ENCODE data around the gene ANG. TPM values are rescaled to one million over a fixed set of nuclear protein-coding genes. Genes with fewer than 3 reads are reported as not detected.

ANG gene
- total and polyA plus RNA-seq, 9 of the 15 experiments (the other 6 are each of a cell fraction or from before 2014, with no cell fraction given), result 0.21 to 0.73 (median 0.34) TPM; not detected in 4

DNA sequence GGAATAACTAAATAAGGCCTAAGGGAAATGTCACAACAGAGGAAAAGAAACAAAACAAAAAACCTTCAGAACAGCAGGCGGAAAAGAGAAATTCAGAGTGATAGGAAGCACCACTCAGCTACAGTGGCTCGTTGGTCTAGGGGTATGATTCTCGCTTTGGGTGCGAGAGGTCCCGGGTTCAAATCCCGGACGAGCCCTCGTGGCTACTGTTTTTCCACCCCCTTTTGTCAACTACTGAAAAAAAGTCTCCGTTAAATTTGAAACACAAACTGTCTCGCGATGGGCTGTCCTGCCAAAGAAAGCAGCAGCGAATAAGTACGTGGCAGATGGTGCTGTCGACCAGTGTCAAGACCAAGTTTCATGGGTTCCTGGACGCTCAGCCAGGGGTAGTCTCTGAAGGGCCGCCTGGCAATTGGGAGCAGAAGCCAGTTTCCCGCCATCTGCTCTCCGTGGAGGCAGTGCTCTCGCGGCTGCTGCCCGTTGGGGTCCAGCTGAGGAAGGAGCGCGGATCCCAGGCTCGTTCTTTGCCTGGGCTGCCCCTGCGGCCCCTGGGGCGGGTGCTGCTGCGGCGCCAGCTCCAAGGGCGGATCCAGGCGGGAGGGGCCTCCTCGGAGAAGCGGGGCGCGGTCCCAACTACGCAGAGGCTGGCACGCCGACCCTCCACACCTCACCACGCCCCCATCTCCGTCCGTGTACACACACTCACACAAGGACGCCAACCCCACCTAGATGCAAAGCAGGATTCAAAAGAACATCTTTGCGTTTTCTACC is 4.5 kb upstream of the ANG start, which contains the start of gene RNASE4 (continued):
- TF ChIP-seq, protein P1, sequence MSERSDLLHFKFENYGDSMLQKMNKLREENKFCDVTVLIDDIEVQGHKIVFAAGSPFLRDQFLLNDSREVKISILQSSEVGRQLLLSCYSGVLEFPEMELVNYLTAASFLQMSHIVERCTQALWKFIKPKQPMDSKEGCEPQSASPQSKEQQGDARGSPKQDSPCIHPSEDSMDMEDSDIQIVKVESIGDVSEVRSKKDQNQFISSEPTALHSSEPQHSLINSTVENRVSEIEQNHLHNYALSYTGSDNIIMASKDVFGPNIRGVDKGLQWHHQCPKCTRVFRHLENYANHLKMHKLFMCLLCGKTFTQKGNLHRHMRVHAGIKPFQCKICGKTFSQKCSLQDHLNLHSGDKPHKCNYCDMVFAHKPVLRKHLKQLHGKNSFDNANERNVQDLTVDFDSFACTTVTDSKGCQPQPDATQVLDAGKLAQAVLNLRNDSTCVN (CRISPR knock-in tag; IDR thresholded peaks at IDR 0.05), result no peak
- TF ChIP-seq HDAC8 (tag; IDR thresholded peaks at IDR 0.05), result no peak
- no peak for TF ChIP-seq HIVEP1 (CRISPR knock-in tag; IDR thresholded peaks at IDR 0.05)
- TF ChIP-seq, protein P2, sequence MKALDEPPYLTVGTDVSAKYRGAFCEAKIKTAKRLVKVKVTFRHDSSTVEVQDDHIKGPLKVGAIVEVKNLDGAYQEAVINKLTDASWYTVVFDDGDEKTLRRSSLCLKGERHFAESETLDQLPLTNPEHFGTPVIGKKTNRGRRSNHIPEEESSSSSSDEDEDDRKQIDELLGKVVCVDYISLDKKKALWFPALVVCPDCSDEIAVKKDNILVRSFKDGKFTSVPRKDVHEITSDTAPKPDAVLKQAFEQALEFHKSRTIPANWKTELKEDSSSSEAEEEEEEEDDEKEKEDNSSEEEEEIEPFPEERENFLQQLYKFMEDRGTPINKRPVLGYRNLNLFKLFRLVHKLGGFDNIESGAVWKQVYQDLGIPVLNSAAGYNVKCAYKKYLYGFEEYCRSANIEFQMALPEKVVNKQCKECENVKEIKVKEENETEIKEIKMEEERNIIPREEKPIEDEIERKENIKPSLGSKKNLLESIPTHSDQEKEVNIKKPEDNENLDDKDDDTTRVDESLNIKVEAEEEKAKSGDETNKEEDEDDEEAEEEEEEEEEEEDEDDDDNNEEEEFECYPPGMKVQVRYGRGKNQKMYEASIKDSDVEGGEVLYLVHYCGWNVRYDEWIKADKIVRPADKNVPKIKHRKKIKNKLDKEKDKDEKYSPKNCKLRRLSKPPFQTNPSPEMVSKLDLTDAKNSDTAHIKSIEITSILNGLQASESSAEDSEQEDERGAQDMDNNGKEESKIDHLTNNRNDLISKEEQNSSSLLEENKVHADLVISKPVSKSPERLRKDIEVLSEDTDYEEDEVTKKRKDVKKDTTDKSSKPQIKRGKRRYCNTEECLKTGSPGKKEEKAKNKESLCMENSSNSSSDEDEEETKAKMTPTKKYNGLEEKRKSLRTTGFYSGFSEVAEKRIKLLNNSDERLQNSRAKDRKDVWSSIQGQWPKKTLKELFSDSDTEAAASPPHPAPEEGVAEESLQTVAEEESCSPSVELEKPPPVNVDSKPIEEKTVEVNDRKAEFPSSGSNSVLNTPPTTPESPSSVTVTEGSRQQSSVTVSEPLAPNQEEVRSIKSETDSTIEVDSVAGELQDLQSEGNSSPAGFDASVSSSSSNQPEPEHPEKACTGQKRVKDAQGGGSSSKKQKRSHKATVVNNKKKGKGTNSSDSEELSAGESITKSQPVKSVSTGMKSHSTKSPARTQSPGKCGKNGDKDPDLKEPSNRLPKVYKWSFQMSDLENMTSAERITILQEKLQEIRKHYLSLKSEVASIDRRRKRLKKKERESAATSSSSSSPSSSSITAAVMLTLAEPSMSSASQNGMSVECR (CRISPR knock-in tag; IDR thresholded peaks at IDR 0.05), result 0 out of 2 replicates have a peak, but pooled peaks have one; percentile 32
- no peak for TF ChIP-seq NUFIP1 (IDR thresholded peaks at IDR 0.05; ENCODE audit: partially characterized antibody)
- TF ChIP-seq EWSR1 (IDR thresholded peaks at IDR 0.05; ENCODE audit: borderline replicate concordance, low read depth, partially characterized antibody), result no peak
- TF ChIP-seq ZFX (CRISPR knock-in tag; IDR thresholded peaks at IDR 0.05), result peak; percentile 16; the same call in 1 of the 2 replicates
- TF ChIP-seq, protein P3, sequence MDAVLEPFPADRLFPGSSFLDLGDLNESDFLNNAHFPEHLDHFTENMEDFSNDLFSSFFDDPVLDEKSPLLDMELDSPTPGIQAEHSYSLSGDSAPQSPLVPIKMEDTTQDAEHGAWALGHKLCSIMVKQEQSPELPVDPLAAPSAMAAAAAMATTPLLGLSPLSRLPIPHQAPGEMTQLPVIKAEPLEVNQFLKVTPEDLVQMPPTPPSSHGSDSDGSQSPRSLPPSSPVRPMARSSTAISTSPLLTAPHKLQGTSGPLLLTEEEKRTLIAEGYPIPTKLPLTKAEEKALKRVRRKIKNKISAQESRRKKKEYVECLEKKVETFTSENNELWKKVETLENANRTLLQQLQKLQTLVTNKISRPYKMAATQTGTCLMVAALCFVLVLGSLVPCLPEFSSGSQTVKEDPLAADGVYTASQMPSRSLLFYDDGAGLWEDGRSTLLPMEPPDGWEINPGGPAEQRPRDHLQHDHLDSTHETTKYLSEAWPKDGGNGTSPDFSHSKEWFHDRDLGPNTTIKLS (IDR thresholded peaks at IDR 0.05; ENCODE audit: borderline replicate concordance, low read depth), result peak; percentile 71; the same call in 1 of the 2 replicates
- TF ChIP-seq RCOR1 (IDR thresholded peaks at IDR 0.05; ENCODE audit: borderline replicate concordance in 1 of 2, low read depth in 2 of 2, low read length in 2 of 2), result 0 out of 4 replicates have a peak, but pooled peaks of 1 of the 2 experiments have one; percentile 15
- TF ChIP-seq KAT2B (IDR thresholded peaks at IDR 0.05; ENCODE audit: low read depth, low read length), result no peak
- no peak for TF ChIP-seq POLR2A (conservative IDR thresholded peaks at IDR 0.05)
- TF ChIP-seq, protein P4, sequence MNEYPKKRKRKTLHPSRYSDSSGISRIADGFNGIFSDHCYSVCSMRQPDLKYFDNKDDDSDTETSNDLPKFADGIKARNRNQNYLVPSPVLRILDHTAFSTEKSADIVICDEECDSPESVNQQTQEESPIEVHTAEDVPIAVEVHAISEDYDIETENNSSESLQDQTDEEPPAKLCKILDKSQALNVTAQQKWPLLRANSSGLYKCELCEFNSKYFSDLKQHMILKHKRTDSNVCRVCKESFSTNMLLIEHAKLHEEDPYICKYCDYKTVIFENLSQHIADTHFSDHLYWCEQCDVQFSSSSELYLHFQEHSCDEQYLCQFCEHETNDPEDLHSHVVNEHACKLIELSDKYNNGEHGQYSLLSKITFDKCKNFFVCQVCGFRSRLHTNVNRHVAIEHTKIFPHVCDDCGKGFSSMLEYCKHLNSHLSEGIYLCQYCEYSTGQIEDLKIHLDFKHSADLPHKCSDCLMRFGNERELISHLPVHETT (CRISPR knock-in tag; conservative IDR thresholded peaks at IDR 0.05 in 1 of 2, IDR thresholded peaks at IDR 0.05 in 1 of 2), result no peak
- TF ChIP-seq, protein P5, sequence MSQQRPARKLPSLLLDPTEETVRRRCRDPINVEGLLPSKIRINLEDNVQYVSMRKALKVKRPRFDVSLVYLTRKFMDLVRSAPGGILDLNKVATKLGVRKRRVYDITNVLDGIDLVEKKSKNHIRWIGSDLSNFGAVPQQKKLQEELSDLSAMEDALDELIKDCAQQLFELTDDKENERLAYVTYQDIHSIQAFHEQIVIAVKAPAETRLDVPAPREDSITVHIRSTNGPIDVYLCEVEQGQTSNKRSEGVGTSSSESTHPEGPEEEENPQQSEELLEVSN (IDR thresholded peaks at IDR 0.05; ENCODE audit: borderline replicate concordance in 1 of 2, extremely low read depth in 1 of 2, insufficient read depth in 1 of 2, insufficient read length in 1 of 2, low read depth in 1 of 2, low read length in 1 of 2, poor library complexity in 1 of 2, severe bottlenecking in 1 of 2), result peak; percentile 78 to 90
- no peak for TF ChIP-seq ZNF121 (CRISPR knock-in tag; conservative IDR thresholded peaks at IDR 0.05)
- peak; percentile 72 for TF ChIP-seq L3MBTL2 (IDR thresholded peaks at IDR 0.05)
- TF ChIP-seq NCOA2 (IDR thresholded peaks at IDR 0.05; ENCODE audit: partially characterized antibody in 2 of 2), result peak in 1 of 2 experiments; percentile 45
